Central memory CD4-positive, alpha-beta T cell (primary cell): ENCODE data around the gene OR52R1.
"Not testable (repeated sequence)": the region's sequence is repeated elsewhere in the genome, so short reads cannot be mapped to it uniquely, and the experiment has no call there.

Experiments
- DNase-seq: peaks from one replicate; pipeline ENCODE4 v3.0.0; 2022
- total RNA-seq, 3 experiments: gene quantifications; one replicate each; lab custom pipeline; 2026; lab: John Stamatoyannopoulos, UW

Gene OR52R1
- 0 reads per million in 3 experiments for total RNA-seq

GRCh38 chr11:4804280-4804679, at the start of gene OR52R1:
OR52R1 (minus strand) TSS chr11:4804380; CDS start chr11:4804380, 0 bp downstream.
- DNase-seq = no peak

- DNase-seq = no peak
Observed at GRCh38 chr11:4851033-4851432, 46.9 kb upstream of the OR52R1 start.

DNA sequence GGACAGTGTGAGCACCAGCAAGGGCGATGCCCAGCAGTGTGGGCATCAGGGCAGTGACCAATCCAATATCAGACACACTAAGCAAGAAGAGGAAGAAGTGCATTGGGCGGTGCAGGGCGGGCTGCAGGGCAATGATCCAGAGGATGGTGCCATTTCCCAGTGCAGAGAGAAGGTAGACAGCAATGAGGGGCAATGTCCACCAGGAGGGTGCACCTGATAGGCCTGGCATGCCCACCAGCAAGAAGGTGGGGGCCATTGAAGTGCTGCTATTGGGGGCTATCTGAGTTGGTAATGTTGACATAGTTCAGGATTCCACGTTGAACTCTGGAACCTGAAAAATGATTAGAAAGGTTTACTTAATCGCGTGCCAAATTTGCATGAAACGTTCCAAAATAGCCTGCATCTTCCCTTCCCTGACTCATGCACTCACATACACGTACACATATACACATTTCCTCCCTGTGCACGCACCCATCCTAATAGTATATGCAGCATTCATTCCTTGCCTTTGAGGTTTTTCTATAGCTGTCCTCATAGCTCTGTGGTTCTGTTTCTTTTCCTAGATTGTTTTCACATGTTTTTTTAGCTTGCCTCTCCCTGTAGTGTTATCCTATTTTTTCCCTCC, 44.8 kb upstream of the OR52R1 start, which contains the start of gene OR51S1:
Gene OR51S1 (minus strand): TSS at position 301 of the 625 bp plus-strand sequence. CDS start 0 bp downstream, at position 301.
- no peak for DNase-seq

DNA sequence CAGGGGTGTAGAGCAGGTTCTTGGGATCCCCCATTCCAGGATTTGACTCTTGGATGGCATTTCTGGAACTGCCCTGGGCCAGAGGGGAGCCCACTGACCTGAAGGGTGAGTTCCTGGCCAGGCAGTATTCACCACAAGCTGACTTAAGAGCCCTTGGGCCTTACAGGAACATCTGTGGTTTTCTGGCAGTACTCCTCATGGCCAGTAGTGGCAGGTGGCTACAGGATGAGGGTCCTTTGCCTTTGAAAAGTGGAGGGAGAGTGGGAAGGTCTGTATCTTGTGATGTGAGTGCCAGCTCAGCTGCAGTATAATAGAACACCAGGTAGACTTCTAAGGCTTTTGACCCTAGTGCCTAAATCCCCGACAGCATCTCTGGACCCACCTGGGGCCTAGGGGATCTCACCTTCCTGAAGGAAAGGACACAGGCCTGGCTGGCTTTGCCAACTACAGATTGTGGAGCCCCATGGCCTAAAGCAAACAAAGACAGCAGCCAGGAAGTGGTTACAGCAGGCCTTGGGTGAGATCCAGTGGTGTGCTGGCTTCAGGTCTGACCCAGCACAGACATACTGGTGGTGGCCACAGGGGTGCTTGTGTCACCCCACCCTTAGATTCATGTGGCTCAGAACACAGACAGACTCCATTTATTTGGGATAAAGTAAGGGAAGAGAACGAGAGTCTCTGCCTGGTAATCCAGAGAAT, 35.8 kb upstream of the OR52R1 start:
- no peak for DNase-seq

DNA sequence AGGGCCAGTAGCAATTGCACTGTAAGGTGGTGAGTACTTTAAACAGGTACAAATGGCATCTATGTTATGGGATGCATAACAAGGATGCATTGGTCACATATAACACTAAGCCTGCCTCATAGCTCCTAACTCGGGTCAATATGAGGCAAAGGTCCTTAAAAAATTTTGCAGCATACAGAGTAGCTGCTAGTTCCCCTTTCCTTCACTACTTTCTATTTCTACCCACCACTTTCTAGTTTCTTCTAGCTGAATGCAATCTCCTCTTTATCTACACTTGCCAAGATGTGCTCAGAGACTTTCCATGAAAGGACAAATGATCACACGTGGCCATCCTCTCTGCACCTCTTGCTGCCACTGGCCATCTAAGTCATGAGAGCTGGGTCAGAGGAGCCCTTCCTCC, 26.7 kb upstream of the OR52R1 start:
- DNase-seq = no peak

- DNase-seq = no peak
Observed at GRCh38 chr11:4830346-4830745, 26.2 kb upstream of the OR52R1 start.

GRCh38 chr11:4826425-4826824, 22.2 kb upstream of the OR52R1 start:
- no peak for DNase-seq

DNA sequence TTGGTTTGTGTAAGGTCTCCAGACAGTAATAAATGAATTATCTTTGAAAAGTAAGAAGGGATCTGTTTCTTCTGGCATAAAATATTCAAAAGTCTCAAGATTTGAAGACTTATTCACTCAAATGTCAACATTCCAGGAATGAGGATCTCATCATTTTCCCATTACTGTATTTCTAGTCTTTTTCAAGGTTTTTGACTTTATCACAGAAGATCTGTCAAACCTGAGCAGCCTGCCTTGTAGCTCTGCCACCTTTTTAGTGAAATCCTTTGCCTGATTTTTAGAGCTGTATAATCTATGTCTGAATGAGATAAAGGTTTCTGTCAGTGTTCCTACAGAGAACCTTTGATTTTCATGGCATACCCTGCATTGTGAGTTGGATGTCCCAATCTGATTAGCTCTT, 21.0 kb upstream of the OR52R1 start:
- DNase-seq = no peak

DNA sequence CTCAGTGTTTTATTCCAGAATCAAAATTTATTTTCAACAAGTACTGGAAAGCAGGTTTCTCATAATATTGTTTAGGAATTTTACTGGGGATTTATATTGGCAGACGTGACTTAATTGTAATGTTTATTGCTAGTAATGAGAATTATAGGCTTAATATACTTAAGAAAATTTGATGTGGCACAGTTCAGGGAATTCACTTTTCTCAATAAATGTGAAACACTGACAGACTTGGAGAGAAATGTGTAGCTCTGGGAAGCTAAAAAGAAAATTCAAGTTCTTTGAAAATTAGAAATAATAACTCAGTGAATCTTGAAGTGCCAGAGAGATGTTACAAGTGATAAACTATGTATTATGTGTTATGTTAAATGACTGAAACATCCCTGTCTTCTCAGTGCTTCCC, 16.8 kb upstream of the OR52R1 start, which contains the start of gene OR51F2:
Gene OR51F2 (plus strand): TSS at position 301 of the 400 bp plus-strand sequence. CDS start 101 bp downstream, outside the sequence.
- DNase-seq = no peak

DNA sequence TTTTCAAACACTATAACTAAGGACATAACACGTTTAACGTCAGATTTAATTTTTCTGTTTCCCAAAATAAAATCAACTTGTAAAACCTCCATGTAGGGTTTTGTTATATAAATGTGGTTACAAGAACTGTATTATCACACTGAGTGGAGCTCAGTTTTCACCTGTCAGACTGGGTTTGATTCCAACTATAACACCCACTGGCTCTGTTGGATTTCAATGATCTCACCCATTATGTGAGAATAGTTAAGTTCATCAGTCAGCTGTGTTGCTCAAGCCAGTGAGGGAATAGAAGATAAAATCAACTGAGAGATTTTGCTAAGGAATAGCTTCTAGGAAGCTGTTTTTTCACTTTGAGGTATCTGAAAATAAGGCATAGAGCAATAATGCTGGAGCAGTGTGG, 5.1 kb upstream of the OR52R1 start:
- no peak for DNase-seq

- DNase-seq = no peak
Observed at GRCh38 chr11:4808476-4808875, 4.3 kb upstream of the OR52R1 start.

GRCh38 chr11:4801316-4801715, 2.9 kb downstream of the OR52R1 start:
- DNase-seq = not testable (repeated sequence)

- DNase-seq = no peak
Observed at GRCh38 chr11:4798427-4799183, 5.6 kb downstream of the OR52R1 start.

GRCh38 chr11:4797206-4797605, 7.0 kb downstream of the OR52R1 start:
- no peak for DNase-seq

DNA sequence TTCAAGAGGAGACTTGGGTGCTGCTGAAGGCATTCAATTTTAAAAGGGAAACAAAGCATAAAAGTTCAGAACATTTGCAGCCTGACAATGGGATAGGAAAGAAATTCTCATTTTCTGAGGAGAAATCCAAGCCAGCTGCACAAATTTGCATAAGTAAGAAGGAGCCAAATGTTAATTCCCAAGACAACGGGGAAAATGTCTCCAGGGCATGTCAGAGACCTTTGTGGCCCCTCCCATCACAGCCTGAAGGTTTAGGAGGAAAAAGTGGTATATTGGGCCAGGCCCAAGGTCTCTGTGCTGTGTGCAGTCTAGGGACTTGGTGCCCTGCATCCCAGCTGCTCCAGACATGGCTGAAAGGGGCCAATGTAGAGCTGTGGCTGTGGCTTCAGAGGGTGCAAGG, 21.7 kb downstream of the OR52R1 start:
- DNase-seq = no peak

DNA sequence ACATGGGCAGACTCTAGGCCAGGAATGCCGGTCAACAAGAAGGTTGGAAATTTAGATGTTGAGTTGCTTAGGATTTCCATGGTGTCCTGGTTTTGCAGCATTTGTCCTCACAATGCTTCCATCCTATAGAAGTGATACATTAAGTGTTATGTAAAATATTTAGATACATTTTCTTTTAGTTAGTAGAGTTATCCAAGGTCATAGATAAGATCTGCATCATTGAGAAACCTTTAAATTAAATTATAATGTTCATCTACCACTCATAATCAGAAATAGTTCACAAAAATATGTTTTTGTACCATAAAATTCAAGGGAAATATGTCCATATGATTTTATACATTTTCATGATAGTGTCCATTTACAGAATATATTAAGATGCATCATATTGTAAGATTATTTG, 34.3 kb downstream of the OR52R1 start, which contains the start of gene OR51F1:
Gene OR51F1 (minus strand): TSS at position 101 of the 400 bp plus-strand sequence. CDS start 0 bp downstream, at position 101.
- no peak for DNase-seq

DNA sequence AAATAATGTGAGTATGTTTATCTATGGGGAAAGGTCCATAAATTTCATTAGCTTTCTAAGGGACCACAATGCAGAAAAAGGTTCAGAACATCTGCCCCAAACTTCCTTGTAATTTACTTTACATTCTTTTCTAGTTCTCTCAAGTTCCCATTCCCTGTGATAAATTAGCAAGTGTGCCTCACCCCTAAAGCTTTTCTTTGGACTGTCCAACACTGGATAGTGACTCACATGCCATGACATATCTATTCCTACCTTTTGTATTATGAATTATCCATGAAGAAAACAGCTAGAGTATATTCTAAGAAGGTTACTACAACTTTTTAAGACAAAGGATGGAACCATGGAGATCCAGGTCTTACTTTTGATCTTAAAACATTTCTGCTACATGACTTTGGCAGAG, 36.1 kb downstream of the OR52R1 start:
- DNase-seq = no peak

DNA sequence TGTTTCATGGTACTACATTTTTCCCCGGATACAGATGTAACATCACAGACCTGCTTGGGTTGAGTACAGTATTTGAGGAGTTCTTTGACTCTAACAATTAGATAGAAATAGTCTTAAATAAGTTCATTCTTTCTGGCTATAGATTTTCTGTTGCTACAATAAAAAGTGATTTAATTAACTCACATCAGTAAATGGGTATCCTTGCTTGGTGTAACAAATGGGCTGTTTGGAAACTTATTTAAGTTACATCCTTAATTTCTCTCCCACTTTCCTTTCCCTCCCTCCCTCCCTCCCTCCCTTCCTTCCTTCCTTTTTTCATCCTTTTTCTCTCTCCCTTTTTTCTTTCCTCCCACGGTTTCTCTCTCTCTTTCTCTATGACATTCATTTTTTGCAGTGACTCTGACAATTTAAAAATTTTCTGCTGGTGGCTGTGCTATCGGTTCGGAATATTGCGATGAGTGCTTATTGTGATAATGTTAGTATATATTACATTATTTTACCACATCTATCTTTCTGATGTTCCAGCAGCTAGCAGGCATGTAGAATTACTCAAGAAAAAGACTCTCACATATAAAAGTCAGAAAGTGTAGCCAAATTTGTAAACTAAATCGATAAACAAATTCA, 37.6 kb downstream of the OR52R1 start:
- DNase-seq = no peak

DNA sequence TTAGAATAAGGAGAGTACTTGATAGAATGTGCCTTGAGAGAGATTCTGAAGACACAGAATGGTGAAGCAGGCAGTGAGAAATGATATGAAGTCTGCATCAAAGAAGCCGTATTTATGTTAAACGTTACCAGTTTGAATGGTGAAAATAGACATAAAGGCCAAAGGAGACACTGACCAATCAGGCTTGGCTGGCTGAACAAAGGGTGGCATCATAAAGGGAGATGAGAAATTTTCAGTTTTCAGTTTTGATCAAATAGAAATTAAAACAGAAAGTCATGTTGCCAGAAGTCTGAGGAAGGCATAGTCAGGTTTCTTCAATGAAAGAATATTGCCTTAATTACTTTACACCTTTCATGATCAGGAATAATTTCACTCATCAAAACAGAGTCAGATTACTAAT, 41.1 kb downstream of the OR52R1 start:
- DNase-seq = no peak
